ENCODE results near the gene PLXDC1. TPM values are rescaled to one million over a fixed set of nuclear protein-coding genes. Genes with fewer than 3 reads are reported as not detected.
A peak's percentile ranks its signal among the peaks of the same experiment; 100 is the strongest.
"Not testable (repeated sequence)": the region's sequence is repeated elsewhere in the genome, so short reads cannot be mapped to it uniquely, and the experiment has no call there.

Gene PLXDC1
- polyA plus RNA-seq, 1 donor from 2014 or later: not detected

GRCh38 chr17:39073916-39074315, 77.5 kb downstream of the PLXDC1 start:
- peaks cover 3% of the 10 kb centered on the region for H3K36me3 Mint-ChIP-seq
- H3K27me3 Mint-ChIP-seq: peaks cover 7% of the 10 kb centered on the region
- no peak overlapping the region for H3K27ac Mint-ChIP-seq
- no peaks in the 10 kb centered on the region for H3K9me3 Mint-ChIP-seq
- H3K4me1 Mint-ChIP-seq: peaks cover 0 to 4% (median 0%) of the 10 kb centered on the region in 3 donors
- no peak overlapping the region for H3K4me3 Mint-ChIP-seq

- no peaks in the 10 kb centered on the region for H3K9me3 Mint-ChIP-seq
- peaks cover 7% of the 10 kb centered on the region for H3K27me3 Mint-ChIP-seq
- H3K27ac Mint-ChIP-seq: no peak overlapping the region
- H3K4me1 Mint-ChIP-seq: peaks cover 0 to 4% (median 0%) of the 10 kb centered on the region in 3 donors
- no peak overlapping the region for H3K4me3 Mint-ChIP-seq
- H3K36me3 Mint-ChIP-seq: peaks cover 3% of the 10 kb centered on the region
Observed at GRCh38 chr17:39073353-39073752, 78.1 kb downstream of the PLXDC1 start.

GRCh38 chr17:39071573-39071972, 79.9 kb downstream of the PLXDC1 start:
- Mint-ChIP-seq H3K9me3 (no peaks in the 10 kb centered on the region), H3K4me3 (no peak overlapping the region), H3K27me3 (peaks cover 7% of the 10 kb centered on the region), H3K4me1 (peaks cover 0 to 4% (median 0%) of the 10 kb centered on the region in 3 donors), H3K36me3 (peaks cover 5% of the 10 kb centered on the region), H3K27ac (no peak overlapping the region)

- Mint-ChIP-seq H3K27me3 (peaks cover 7% of the 10 kb centered on the region), H3K36me3 (peaks cover 5% of the 10 kb centered on the region), H3K27ac (peak overlapping the region in 1 of 3 donors; percentile 47), H3K9me3 (no peaks in the 10 kb centered on the region), H3K4me3 (no peak overlapping the region), H3K4me1 (peaks cover 0 to 4% (median 0%) of the 10 kb centered on the region in 3 donors)
Observed at GRCh38 chr17:39069114-39069756, 82.2 kb downstream of the PLXDC1 start.

- Mint-ChIP-seq H3K9me3 (no peaks in the 10 kb centered on the region), H3K4me3 (no peak overlapping the region), H3K27me3 (peaks cover 5% of the 10 kb centered on the region), H3K4me1 (peaks cover 0 to 4% (median 0%) of the 10 kb centered on the region in 3 donors), H3K27ac (no peak overlapping the region), H3K36me3 (peaks cover 2% of the 10 kb centered on the region)
Observed at GRCh38 chr17:39064819-39065218, 86.6 kb downstream of the PLXDC1 start.

- H3K27ac Mint-ChIP-seq: no peak overlapping the region
Observed at GRCh38 chr17:39064374-39064773, 87.1 kb downstream of the PLXDC1 start.

GRCh38 chr17:39063681-39064069, 87.8 kb downstream of the PLXDC1 start:
- Mint-ChIP-seq H3K9me3 (no peaks in the 10 kb centered on the region), H3K27ac (no peak overlapping the region), H3K27me3 (no peaks in the 10 kb centered on the region), H3K4me1 (no peaks in the 10 kb centered on the region), H3K4me3 (no peak overlapping the region), H3K36me3 (peaks cover 2% of the 10 kb centered on the region)

More at GRCh38 chr17:39064374-39064773, 87.1 kb downstream of the PLXDC1 start:
- Mint-ChIP-seq H3K9me3 (no peaks in the 10 kb centered on the region), H3K4me1 (peaks cover 0 to 2% (median 0%) of the 10 kb centered on the region in 3 donors), H3K4me3 (no peak overlapping the region), H3K27me3 (peaks cover 2% of the 10 kb centered on the region), H3K36me3 (peaks cover 2% of the 10 kb centered on the region)

- Mint-ChIP-seq H3K36me3 (peaks cover under 1% of the 10 kb centered on the region), H3K9me3 (no peaks in the 10 kb centered on the region), H3K27me3 (no peaks in the 10 kb centered on the region), H3K27ac (peak overlapping the region in 1 of 3 donors; percentile 63), H3K4me1 (no peaks in the 10 kb centered on the region), H3K4me3 (peak overlapping the region in 1 of 4 donors; percentile 30)
Observed at GRCh38 chr17:39062846-39063680, 88.4 kb downstream of the PLXDC1 start.

- Mint-ChIP-seq H3K27me3 (peaks cover 1% of the 10 kb centered on the region), H3K4me3 (peak overlapping the region in 2 of 4 donors; percentile 39 to 67), H3K4me1 (peaks cover 1 to 7% (median 4%) of the 10 kb centered on the region in 3 donors), H3K27ac (peak overlapping the region in 1 of 3 donors; percentile 77), H3K9me3 (no peaks in the 10 kb centered on the region), H3K36me3 (no peaks in the 10 kb centered on the region)
Observed at GRCh38 chr17:39058524-39058923, 92.9 kb downstream of the PLXDC1 start.

- H3K4me1 Mint-ChIP-seq: peaks cover 1 to 7% (median 4%) of the 10 kb centered on the region in 3 donors
- H3K36me3 Mint-ChIP-seq: no peaks in the 10 kb centered on the region
- peaks cover 5% of the 10 kb centered on the region for H3K27me3 Mint-ChIP-seq
- H3K27ac Mint-ChIP-seq: peak overlapping the region in 2 of 3 donors; percentile 77 to 84
- H3K9me3 Mint-ChIP-seq: no peaks in the 10 kb centered on the region
- peak overlapping the region in 3 of 4 donors; percentile 22 to 78 (median 67) for H3K4me3 Mint-ChIP-seq
Observed at GRCh38 chr17:39057701-39058206, 93.7 kb downstream of the PLXDC1 start.

GRCh38 chr17:39054111-39054645, 97.3 kb downstream of the PLXDC1 start:
- H3K27ac Mint-ChIP-seq: no peak overlapping the region
- peaks cover 1 to 7% (median 4%) of the 10 kb centered on the region in 3 donors for H3K4me1 Mint-ChIP-seq
- H3K4me3 Mint-ChIP-seq: peak overlapping the region in 1 of 4 donors; percentile 63
- peaks cover 15% of the 10 kb centered on the region for H3K27me3 Mint-ChIP-seq
- peaks cover 0 to 7% (median 0%) of the 10 kb centered on the region in 3 donors for H3K9me3 Mint-ChIP-seq
- peaks cover 2% of the 10 kb centered on the region for H3K36me3 Mint-ChIP-seq

- H3K36me3 Mint-ChIP-seq, H3K4me3 Mint-ChIP-seq, H3K4me1 Mint-ChIP-seq: not testable (repeated sequence)
- H3K9me3 Mint-ChIP-seq: peaks cover 0 to 11% (median 2%) of the 10 kb centered on the region in 3 donors
- H3K27ac Mint-ChIP-seq: peak overlapping the region in 1 of 3 donors; percentile 59
- peaks cover 15% of the 10 kb centered on the region for H3K27me3 Mint-ChIP-seq
Observed at GRCh38 chr17:39052423-39052822, 99.0 kb downstream of the PLXDC1 start.

GRCh38 chr17:39051001-39051585, 100.3 kb downstream of the PLXDC1 start:
- Mint-ChIP-seq H3K9me3 (peaks cover 2 to 11% (median 7%) of the 10 kb centered on the region in 3 donors), H3K27ac (no peak overlapping the region), H3K36me3 (peaks cover 2% of the 10 kb centered on the region), H3K4me3 (no peak overlapping the region), H3K27me3 (peaks cover 15% of the 10 kb centered on the region), H3K4me1 (no peaks in the 10 kb centered on the region)

GRCh38 chr17:39045948-39046679, 105.3 kb downstream of the PLXDC1 start:
- peaks cover 2 to 9% (median 4%) of the 10 kb centered on the region in 3 donors for H3K9me3 Mint-ChIP-seq
- H3K4me1 Mint-ChIP-seq: no peaks in the 10 kb centered on the region
- peaks cover 8% of the 10 kb centered on the region for H3K27me3 Mint-ChIP-seq
- H3K36me3 Mint-ChIP-seq: peaks cover 4% of the 10 kb centered on the region
- no peak overlapping the region for H3K4me3 Mint-ChIP-seq
- H3K27ac Mint-ChIP-seq: no peak overlapping the region
